Breast epithelium (tissue), 3 donors: Measurements from ENCODE around the gene TTLL12.

ENCODE experiments used
- POLR2A ChIP-seq: fragments of 450-650 bp; IDR thresholded peaks from one replicate; pipeline ENCODE4 v1.6.1; 2016; ENCODE audit warnings: antibody characterized with exemption, mild to moderate bottlenecking, moderate library complexity
- POLR2AphosphoS5 ChIP-seq, 3 donors: sonication (generic); formaldehyde crosslinking; IDR thresholded peaks; one replicate each; pipeline ENCODE4 v1.6.1; 2017; ENCODE audit warnings: antibody characterized with exemption in 3 of 3
- TF ChIP-seq, protein P1 (sequence below), 3 donors: fragments of 450-650 bp; IDR thresholded peaks; one replicate each; pipeline ENCODE4 v1.5.1; 2016 to 2017; ENCODE audit warnings: antibody characterized with exemption in 3 of 3, mild to moderate bottlenecking in 3 of 3, moderate library complexity in 3 of 3

DNA sequence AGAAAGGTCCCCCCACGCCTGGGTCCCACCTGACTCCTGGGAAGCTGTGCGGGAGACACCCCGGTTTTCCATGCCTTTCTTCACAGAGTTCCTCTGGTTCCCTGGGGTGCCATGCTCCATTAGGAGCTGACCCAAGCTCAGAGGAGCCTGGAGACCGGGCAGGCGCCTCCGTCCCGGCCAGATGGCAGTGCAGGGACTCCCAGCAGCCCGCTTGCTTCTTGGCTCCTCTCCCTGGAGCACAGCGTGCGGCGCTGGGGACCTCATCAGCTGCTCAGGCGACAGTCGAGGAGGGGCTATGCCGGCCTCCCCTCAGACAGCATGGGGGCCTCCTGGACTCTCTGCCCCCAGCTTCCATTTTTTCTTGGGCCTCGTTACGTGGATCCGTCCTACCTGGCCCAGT, 13.1 kb upstream of the TTLL12 start:
- TF ChIP-seq, protein P1, sequence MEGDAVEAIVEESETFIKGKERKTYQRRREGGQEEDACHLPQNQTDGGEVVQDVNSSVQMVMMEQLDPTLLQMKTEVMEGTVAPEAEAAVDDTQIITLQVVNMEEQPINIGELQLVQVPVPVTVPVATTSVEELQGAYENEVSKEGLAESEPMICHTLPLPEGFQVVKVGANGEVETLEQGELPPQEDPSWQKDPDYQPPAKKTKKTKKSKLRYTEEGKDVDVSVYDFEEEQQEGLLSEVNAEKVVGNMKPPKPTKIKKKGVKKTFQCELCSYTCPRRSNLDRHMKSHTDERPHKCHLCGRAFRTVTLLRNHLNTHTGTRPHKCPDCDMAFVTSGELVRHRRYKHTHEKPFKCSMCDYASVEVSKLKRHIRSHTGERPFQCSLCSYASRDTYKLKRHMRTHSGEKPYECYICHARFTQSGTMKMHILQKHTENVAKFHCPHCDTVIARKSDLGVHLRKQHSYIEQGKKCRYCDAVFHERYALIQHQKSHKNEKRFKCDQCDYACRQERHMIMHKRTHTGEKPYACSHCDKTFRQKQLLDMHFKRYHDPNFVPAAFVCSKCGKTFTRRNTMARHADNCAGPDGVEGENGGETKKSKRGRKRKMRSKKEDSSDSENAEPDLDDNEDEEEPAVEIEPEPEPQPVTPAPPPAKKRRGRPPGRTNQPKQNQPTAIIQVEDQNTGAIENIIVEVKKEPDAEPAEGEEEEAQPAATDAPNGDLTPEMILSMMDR (IDR thresholded peaks at IDR 0.05): no peak
- TF ChIP-seq POLR2A (no peak), POLR2AphosphoS5 (IDR thresholded peaks at IDR 0.05) (no peak)
